MM.1S (cell line): Measurements from ENCODE around the gene PFDN1.

ENCODE experiments used
- DNase-seq: peaks from one replicate; pipeline ENCODE4 v3.0.0-alpha.2; 2015
- H2AFZ ChIP-seq: fragments of 300-600 bp; sonication (generic); 2 replicates; pipeline ENCODE4 v1.6.0; 2016; ENCODE audit warnings: antibody characterized with exemption, low read length
- H3F3A ChIP-seq: fragments of 300-600 bp; sonication (generic); 2 replicates; pipeline ENCODE4 v1.6.1; 2016; ENCODE audit warnings: mild to moderate bottlenecking, antibody characterized with exemption, low read length, moderate library complexity, mixed read lengths; ENCODE audit not compliant: insufficient read depth
- H3K27ac ChIP-seq: fragments of 300-600 bp; sonication (generic); 2 replicates; pipeline ENCODE4 v1.5.1; 2016; ENCODE audit warnings: mild to moderate bottlenecking, low read length
- H3K27me3 ChIP-seq: fragments of 300-600 bp; sonication (generic); replicated peaks from 2 replicates; pipeline ENCODE4 v1.6.0; 2016; ENCODE audit warnings: low read length; ENCODE audit not compliant: insufficient read depth
- H3K36me3 ChIP-seq: fragments of 300-600 bp; sonication (generic); replicated peaks from 2 replicates; pipeline ENCODE4 v1.6.1; 2016; ENCODE audit warnings: mild to moderate bottlenecking, low read length, mixed read lengths; ENCODE audit not compliant: insufficient read depth
- H3K4me1 ChIP-seq: fragments of 300-600 bp; sonication (generic); 2 replicates; pipeline ENCODE4 v1.6.1; 2016; ENCODE audit warnings: low read length, mixed read lengths
- H3K4me2 ChIP-seq: fragments of 300-600 bp; sonication (generic); 2 replicates; pipeline ENCODE4 v1.6.0; 2016; ENCODE audit warnings: low read depth, low read length
- H3K4me3 ChIP-seq: fragments of 300-600 bp; sonication (generic); 2 replicates; pipeline ENCODE4 v1.5.1; 2016; ENCODE audit warnings: low read length, mixed read lengths
- H3K79me2 ChIP-seq: fragments of 300-600 bp; sonication (generic); 2 replicates; pipeline ENCODE4 v1.6.1; 2016; ENCODE audit warnings: mixed run types, low read length, mixed read lengths
- H3K9ac ChIP-seq: fragments of 300-600 bp; sonication (generic); 2 replicates; pipeline ENCODE4 v1.6.1; 2016; ENCODE audit warnings: low read length, mixed read lengths
- H3K9me2 ChIP-seq: fragments of 300-600 bp; sonication (generic); replicated peaks from 2 replicates; pipeline ENCODE4 v1.6.1; 2016; ENCODE audit warnings: mild to moderate bottlenecking, low read length, mixed read lengths; ENCODE audit not compliant: insufficient read depth
- H3K9me3 ChIP-seq: fragments of 300-600 bp; sonication (generic); replicated peaks from 2 replicates; pipeline ENCODE4 v1.6.1; 2016; ENCODE audit warnings: mild to moderate bottlenecking, low read length, mixed read lengths; ENCODE audit not compliant: insufficient read depth
- H4K20me1 ChIP-seq: fragments of 300-600 bp; sonication (generic); 2 replicates; pipeline ENCODE4 v1.6.1; 2016; ENCODE audit warnings: mild to moderate bottlenecking, low read length, moderate library complexity, mixed read lengths; ENCODE audit not compliant: insufficient read depth
- CTCF ChIP-seq: fragments of 300-600 bp; sonication (generic); IDR thresholded peaks from 2 replicates; pipeline ENCODE4 v1.5.1; 2016; ENCODE audit warnings: antibody characterized with exemption, low read length, mixed read lengths
- EZH2 ChIP-seq: fragments of 300-600 bp; sonication (generic); optimal IDR thresholded peaks from 2 replicates; pipeline ENCODE3; 2017; ENCODE audit warnings: low read depth, mild to moderate bottlenecking, antibody characterized with exemption, low read length, mixed read lengths
- EZH2phosphoT487 ChIP-seq: fragments of 300-600 bp; sonication (generic); IDR thresholded peaks from 2 replicates; pipeline ENCODE4 v1.6.1; 2018; ENCODE audit warnings: antibody characterized with exemption, low read length

Gene PFDN1

GRCh38 chr5:140329739-140330481 lies 27.0 kb upstream of the PFDN1 start:
- H3K9me3 ChIP-seq = no peaks in the 10 kb centered on the region
- H3K9ac ChIP-seq = no peak overlapping the region
- H4K20me1 ChIP-seq = no peaks in the 10 kb centered on the region
- H3K36me3 ChIP-seq = no peaks in the 10 kb centered on the region
- TF ChIP-seq CTCF (no peak), EZH2phosphoT487 (no peak), EZH2 (no peak)
- DNase-seq = no peak
- no peak overlapping the region for H2AFZ ChIP-seq
- H3F3A ChIP-seq = no peaks in the 10 kb centered on the region
- no peak overlapping the region for H3K27ac ChIP-seq
- H3K4me1 ChIP-seq = no peaks in the 10 kb centered on the region
- no peak overlapping the region for H3K4me3 ChIP-seq
- H3K79me2 ChIP-seq = no peaks in the 10 kb centered on the region
- no peaks in the 10 kb centered on the region for H3K9me2 ChIP-seq
- no peak overlapping the region for H3K4me2 ChIP-seq
- H3K27me3 ChIP-seq = no peaks in the 10 kb centered on the region; the same call in 1 of the 2 replicates

- Histone ChIP-seq H3K36me3 (no peaks in the 10 kb centered on the region), H3K4me2 (no peak overlapping the region), H2AFZ (no peak overlapping the region), H4K20me1 (no peaks in the 10 kb centered on the region), H3K79me2 (no peaks in the 10 kb centered on the region), H3K9me2 (no peaks in the 10 kb centered on the region), H3K27ac (no peak overlapping the region), H3F3A (no peaks in the 10 kb centered on the region), H3K4me3 (no peak overlapping the region), H3K9ac (no peak overlapping the region), H3K9me3 (no peaks in the 10 kb centered on the region), H3K27me3 (no peaks in the 10 kb centered on the region; the same call in 1 of the 2 replicates), H3K4me1 (no peaks in the 10 kb centered on the region)
- TF ChIP-seq EZH2 = no peak
- TF ChIP-seq EZH2phosphoT487 = no peak
- no peak for TF ChIP-seq CTCF
- no peak for DNase-seq
These were observed 25.3 kb upstream of the PFDN1 start for GRCh38 chr5:140328036-140328764.

DNA sequence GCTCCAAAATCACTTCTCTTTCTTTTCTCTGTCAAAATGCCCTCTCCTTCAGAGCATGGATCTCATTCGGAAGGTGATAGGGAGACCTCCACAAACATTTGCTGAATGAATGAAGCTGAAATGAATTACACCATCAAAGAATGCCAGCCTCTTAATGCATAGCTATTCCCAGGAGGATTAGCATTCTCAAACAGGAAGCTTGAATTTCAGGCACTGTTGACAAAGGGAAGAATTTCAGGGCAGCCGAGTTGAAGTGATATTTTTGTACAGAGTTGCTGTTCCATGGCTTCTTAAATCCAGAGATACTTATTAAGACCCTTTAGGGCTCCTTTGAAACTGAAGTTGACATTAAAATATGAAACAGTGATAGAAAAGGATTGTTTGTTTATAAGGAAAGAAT lies 24.7 kb upstream of the PFDN1 start:
- Histone ChIP-seq H3K4me2 (no peak overlapping the region), H3K36me3 (no peaks in the 10 kb centered on the region), H4K20me1 (no peaks in the 10 kb centered on the region), H3K9me3 (no peaks in the 10 kb centered on the region), H3K9me2 (no peaks in the 10 kb centered on the region), H3K27me3 (no peaks in the 10 kb centered on the region; the same call in 1 of the 2 replicates), H3K9ac (no peak overlapping the region), H3K4me1 (no peaks in the 10 kb centered on the region), H2AFZ (no peak overlapping the region), H3K27ac (no peak overlapping the region), H3F3A (no peaks in the 10 kb centered on the region), H3K4me3 (no peak overlapping the region), H3K79me2 (no peaks in the 10 kb centered on the region)
- DNase-seq = no peak
- no peak for TF ChIP-seq EZH2
- TF ChIP-seq EZH2phosphoT487 = no peak
- TF ChIP-seq CTCF = no peak
